CD4-positive, alpha-beta T cell treated with Interleukin-17A for 1 hour (primary cell): ENCODE measurements around the gene ELANE.
"Not testable (repeated sequence)": the region's sequence is repeated elsewhere in the genome, so short reads cannot be mapped to it uniquely, and the experiment has no call there.

Experiments
- DNase-seq: peaks from one replicate; pipeline ENCODE4 v3.0.0-alpha.2; 2020

The ELANE gene

DNA sequence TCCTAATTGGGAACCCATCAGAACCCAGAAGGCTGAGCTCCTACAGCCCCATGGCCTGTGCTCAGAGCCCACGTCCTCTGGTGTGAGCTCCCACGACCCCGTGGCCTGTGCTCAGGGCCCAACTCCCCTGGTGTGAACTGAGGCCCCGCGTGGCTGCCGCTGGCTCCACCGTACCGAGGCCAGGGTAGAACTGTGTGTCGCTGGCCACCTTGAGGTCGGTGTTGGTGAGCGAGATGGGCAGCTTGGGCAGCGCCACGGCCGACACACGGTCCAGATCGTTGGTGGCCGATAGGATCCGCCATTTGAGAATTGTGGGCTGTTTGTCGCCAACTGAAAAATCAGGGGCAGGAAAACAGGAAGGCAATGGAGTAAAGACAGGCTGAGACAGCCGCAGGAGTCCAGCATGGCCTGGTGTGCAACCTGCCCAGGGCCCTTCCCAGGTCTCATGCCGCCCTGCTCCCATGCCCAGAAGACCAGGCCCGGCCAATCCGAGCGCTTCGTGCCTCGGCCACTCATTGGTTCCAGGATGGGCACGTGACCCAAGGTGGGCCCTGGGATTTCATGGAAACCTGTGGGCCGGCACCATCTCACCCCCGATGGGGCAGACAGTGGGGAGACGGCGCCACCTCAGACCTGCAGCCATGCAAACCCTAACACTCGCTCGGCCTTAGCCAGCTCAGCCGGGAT, 29.4 kb downstream of the ELANE start:
- no peak for DNase-seq

DNA sequence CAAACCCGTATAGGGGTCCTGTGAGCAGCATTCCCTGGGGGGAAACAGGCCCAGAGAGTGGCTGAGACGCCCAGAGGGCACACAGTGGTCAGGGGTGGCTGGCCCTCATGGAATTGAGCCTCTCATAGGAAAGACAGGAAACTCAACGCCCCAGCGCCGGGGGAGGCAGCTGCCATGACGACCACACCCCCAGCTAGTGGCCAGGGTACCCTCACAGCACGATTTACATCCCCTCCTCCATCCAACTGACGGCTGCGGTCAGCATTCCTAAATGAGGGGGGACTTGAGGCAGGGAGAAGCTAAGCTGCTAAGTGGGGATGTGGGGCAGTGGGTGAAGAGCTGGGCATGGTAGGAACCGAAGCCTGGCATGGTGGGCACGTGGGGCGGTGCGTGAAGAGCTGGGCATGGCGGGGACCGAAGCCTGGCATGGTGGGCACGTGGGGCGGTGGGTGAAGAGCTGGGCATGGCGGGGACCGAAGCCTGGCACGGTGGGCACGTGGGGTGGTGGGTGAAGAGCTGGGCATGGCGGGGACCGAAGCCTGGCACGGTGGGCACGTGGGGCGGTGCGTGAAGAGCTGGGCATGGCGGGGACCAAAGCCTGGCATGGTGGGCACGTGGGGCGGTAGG, 30.9 kb downstream of the ELANE start:
- no peak for DNase-seq

DNA sequence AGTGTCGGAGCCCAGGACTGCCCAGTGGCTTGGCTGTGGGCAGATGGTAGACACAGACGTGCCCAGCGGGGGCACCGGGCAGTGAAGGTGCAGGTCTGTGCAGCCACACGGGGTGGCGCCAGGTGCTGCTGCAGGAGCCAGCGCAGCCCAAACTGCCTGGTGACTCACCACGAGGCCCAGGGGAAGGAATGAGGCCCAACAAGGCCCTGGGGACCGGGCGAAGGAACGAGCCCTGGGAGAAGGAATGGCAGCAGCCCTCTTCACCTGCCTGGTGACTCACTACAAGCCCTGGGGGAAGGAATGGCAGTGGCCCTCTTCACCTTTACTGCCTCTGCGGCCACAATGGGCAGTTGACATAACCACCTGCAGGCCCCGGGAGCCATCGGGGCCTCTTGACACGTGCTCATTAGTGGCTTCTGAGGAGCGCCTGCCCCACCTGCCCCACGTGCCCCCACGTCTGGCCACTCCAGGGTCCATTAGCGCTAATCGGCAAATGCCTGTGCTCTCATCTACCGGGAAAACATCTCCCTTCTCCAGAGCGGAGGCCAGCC, 31.6 kb downstream of the ELANE start:
- DNase-seq = no peak

- DNase-seq = no peak
These were observed 32.5 kb downstream of the ELANE start for GRCh38 chr19:884420-885211.

DNA sequence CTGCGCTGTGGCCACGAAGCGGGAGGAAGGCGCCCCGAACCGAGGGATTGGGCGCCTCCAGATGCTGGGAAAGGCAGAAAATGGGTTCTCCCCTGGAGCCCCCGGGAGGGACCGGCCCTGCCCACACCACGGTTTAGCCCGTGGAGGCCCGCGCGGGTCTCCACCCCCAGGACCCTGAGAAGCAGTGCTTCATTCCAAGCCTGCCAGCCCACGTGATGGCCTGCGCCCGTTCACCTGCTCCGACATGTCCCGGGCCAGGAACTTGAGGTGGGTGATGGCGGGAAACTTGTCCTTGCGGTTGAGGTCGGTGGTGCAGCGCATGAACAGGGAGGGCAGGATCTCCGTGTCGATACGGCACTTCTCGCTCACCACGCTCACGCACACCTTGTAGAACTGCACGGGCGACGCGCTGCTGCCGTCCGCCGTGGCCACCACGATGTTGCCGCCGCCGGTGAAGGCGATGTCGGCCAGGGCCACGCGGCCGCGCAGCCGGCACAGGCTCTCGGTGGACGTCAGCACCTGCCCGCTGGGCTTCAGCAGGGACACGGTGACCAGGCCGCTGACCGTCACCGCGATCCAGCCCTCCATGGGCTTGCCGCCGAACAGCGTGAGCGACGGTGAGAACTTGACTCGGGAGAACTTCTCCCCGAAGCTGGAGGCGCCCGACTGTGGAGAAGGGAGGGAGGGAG, 33.6 kb downstream of the ELANE start:
- no peak for DNase-seq

DNA sequence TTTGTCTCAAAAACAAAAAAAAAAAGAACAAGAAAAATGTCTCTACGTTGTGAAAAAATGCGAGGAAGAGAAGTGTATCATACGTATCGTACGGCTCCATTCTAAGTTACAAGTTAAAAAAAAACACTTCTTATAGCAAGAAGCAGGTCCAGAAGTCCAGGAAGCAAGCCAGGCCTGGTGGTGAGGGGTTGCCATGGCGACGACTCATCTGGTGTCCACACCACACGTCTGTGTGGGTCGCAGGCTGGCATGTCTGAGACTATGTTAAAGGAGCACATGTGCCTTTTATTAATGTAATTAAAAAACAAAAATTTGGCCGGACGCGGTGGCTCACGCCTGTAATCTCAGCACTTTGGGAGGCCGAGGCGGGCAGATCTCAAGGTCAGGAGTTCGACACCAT, 35.0 kb downstream of the ELANE start:
- no peak for DNase-seq

GRCh38 chr19:887599-887998, 35.5 kb downstream of the ELANE start:
- DNase-seq = no peak

- no peak for DNase-seq
These were observed 36.7 kb downstream of the ELANE start for GRCh38 chr19:888581-889385.

DNA sequence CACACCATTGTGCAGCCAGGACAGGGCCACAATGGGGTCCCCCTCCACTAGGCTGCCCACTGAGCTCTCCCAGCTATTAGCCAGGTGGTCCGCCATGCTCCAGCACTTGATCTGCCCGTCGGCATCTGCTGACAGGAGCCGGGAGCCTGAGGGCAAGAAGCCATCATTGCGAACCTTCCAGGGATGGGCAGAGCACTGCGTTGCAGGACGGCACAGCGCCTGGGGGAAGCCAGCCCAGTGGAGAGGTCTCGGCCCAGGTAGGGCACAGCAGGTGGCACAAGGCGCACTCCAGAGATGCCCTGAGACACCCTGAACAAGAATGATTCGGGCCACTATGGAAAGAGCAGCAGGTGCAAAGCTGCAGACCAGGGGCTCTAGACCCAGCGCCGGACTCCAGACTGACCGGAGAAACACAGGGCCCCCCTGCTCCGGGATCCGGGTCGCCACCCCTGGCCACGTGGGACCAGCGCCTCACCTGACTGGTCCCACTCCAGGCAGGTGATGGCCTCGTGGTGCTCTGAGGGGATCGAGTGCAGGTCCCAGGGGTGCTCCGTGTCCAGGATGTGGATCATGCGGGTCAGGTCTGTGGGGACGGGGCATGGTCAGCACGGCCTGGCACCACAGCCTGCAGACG, 37.7 kb downstream of the ELANE start:
- no peak for DNase-seq

DNA sequence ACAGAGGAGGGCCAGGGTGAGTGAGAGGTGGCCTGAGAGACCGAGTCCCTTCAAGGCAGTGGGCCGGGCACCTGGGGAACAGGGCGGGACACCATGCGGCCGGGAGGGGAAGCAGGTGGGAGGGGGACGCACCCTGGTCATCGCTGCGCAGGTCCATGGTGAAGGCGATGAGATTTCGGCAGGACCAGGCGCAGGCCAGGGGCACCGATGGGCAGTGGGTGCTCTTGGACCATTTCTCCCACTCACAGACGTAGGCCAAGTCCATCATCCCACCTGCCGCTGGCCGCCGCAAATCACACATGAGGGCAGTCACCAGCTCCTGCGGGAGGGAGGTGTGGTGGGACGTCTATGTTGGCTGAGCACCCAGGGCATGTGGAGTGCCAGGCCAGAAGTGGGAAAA, 38.7 kb downstream of the ELANE start:
- DNase-seq = no peak

GRCh38 chr19:891421-892200, 39.5 kb downstream of the ELANE start:
- DNase-seq = not testable (repeated sequence)

- no peak for DNase-seq
These were observed 40.3 kb downstream of the ELANE start for GRCh38 chr19:892243-892893.

GRCh38 chr19:892894-893689, 41.0 kb downstream of the ELANE start, which contains the start of the genes MED16 and RNU6-9:
TSS of gene MED16 (minus strand) at chr19:893187. CDS start at chr19:891131, 2,056 bp downstream.
TSS of gene RNU6-9 (plus strand) at chr19:893484.
- peak; percentile 94 for DNase-seq

DNA sequence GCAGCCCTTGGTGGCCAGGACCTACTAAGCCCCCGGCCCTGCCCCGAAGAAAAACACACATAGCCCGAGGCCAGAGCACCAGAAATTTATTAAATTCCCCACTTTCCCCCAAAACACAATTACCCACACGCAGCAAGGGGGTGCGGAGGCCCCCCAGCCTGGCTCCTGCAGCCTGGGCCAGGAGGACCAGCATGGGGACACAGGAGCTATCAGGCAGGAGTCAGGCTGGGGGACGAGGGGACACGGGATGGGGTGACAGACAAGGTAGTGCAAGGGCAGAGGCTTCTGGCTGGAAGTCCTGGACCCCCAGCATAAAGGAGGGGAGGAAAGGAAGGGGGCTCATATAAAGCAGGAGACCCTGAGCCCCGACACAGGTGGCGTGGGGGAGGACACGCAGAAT, 44.3 kb downstream of the ELANE start:
- no peak for DNase-seq

GRCh38 chr19:896999-897398, 44.9 kb downstream of the ELANE start:
- no peak for DNase-seq

DNA sequence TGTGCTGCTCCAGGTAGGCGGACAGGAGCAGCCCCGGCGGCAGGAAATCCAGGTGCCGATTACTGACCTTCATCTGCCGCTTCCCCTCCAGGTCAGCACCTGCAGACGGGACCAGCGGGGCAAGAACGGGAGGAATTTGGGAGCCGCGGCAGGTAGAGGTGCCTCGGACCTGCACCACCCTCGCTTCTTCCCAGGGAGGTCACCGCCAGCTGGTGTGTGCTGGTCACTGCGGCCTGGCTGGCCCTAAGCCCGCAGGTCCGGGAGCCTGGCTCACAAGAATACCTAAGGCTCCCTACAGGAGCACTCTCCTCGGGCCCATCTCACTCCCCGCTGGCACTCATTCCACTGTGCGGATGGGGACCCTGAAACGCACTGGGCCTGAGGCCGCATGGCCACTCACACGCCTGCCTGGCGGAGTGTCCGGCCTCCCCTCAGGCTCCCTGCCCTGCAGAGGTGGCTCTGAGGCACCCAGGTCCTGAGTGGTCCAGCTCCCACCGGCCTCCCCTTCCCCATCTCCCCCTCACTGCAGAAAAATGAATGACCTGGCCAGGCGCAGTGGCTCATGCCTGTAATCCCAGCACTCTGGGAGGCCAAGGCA, 45.4 kb downstream of the ELANE start:
- no peak for DNase-seq

GRCh38 chr19:898663-899062, 46.6 kb downstream of the ELANE start:
- peak; percentile 49 for DNase-seq

DNA sequence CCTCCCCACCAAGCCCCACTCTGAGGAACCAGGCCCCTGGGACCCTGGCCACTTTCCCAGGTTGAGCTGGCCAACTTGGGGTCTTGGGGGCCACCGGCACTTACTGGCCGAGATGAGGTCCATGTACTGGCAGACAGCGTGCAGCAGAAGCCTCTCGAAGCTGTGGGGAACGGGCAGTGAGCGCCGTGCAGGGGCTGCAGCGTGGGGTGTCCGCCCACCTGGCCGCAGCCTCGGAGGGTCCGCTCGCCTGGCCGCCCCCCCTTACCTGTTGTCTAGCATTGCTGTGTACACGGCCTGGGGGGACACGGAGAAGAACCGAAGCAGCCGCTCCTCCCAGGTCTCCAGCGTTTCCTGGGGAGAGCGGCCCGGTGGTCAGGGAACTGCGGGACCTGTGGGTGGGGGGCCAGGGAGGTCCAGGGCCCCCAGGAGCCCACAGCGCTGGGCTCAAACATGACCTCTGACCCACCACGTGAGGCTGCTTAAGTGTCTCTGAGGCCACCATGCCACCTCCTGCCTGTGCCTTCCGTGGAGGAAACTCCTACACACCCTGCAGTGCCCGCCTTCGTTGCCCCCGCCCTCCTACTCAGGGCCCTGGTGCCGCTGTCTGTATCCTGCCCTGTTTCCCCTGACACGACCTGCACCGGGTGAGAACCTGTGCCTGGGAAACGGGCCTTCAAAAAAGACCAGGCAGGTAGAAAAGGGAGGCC, 47.4 kb downstream of the ELANE start:
- no peak for DNase-seq

DNA sequence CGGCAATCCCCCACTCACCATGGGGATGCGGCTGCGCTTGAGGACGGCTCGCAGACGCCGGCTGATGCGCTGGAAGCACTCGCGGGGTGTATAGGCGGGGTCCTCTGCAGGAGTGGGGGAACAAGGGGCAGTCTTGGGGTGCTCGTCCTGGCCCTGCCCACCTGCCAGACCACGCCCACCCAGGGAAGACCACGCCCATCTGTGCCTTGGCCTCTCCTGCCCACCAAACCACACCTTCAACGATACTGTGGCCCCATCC, 47.9 kb downstream of the ELANE start:
- no peak for DNase-seq
